Activated CD8-positive, alpha-beta memory T cell treated with anti-CD3 and anti-CD28 coated beads, Interleukin-2, amount 50 U/mL, for 24 hours (primary cell): ENCODE measurements around the gene MRM3.
"Not testable (repeated sequence)": the region's sequence is repeated elsewhere in the genome, so short reads cannot be mapped to it uniquely, and the experiment has no call there.

Source experiments
- DNase-seq: peaks from one replicate; pipeline ENCODE4 v3.0.0-alpha.2; 2020; ENCODE audit errors: extremely low read depth

MRM3 gene

GRCh38 chr17:796609-797008 lies 14.5 kb downstream of the MRM3 start:
- DNase-seq: no peak

GRCh38 chr17:797236-797840 lies 15.2 kb downstream of the MRM3 start:
- DNase-seq: no peak

DNA sequence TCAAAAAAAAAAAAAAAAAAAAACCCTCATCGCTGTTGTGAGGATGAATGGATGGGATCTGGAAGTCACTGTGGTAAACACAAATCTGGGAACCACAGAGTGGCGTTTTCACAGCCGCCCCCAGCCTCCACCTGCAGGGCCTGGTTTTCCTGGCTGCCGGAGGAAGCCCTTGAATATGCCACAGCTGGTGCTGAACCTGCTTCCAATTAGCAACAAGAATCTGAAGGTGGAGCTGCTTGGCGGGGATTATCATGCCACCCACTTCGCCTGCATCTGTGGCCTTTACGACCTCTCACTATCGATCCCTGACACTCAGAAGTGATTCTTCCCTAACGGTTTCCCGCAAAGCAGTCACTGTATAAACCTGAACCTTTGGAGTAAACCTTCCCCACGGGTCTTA lies 16.1 kb downstream of the MRM3 start:
- no peak for DNase-seq

DNA sequence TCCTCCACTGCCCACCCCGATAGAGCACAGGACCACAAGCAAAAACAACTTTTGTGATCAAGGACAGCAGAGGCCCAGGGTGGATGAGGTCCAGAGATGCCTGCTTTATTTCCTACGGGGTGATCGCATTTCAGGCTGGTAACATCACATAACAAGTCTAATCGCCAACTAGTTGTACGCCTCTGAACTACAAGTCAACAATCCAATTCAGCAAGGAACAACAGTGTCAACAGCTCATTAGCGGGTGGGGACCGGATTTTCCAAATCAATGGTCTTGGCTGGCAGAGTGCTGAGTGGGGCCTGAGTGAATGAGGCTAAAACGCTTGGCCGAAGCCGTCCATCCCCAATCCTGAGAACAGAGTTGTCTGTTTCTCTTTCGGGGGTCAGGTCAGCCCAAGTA lies 17.1 kb downstream of the MRM3 start:
- no peak for DNase-seq

DNA sequence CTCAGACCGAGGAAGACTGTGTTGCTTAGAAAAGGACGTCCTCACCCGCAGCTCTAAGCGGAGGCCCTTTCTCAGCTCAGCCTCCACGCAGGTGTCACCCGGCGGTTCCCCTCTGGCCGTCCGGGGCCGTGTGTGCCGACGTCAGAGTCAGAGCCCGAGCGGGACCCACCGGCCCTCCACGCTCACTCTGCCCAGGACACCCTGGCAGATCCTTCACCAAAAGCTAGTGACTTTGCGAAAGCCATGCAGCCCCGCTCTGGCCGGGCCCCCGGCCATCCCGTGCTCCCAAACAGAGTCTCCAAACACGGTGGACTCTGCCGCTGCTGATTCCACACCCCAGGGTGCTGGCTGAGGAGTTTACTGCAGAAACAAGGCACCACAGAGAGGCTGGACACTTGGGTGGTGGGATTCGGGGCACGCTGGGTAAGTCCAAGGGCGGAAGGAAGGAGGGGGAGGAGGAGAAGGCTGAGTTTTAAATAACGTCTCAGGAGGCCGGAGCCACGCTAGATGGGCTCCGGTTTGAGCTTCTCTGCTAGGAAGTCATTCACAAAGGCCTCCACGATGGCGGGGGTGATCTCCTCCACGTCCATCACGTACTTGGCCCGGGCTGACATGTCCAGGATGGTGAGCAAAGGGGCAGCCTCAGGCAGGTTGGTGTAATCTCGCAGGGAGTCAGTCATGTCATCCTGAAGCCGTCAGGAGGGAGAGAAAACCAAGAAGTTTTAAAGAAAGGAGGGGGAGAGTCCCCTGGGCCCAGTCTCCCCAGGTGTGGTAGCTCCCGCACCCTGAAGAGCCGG lies 18.5 kb downstream of the MRM3 start:
- no peak for DNase-seq

GRCh38 chr17:801660-802059 lies 19.5 kb downstream of the MRM3 start:
- DNase-seq: no peak

GRCh38 chr17:802481-802880 lies 20.3 kb downstream of the MRM3 start:
- DNase-seq: no peak

GRCh38 chr17:802901-803881 lies 21.0 kb downstream of the MRM3 start:
- DNase-seq: no peak

DNA sequence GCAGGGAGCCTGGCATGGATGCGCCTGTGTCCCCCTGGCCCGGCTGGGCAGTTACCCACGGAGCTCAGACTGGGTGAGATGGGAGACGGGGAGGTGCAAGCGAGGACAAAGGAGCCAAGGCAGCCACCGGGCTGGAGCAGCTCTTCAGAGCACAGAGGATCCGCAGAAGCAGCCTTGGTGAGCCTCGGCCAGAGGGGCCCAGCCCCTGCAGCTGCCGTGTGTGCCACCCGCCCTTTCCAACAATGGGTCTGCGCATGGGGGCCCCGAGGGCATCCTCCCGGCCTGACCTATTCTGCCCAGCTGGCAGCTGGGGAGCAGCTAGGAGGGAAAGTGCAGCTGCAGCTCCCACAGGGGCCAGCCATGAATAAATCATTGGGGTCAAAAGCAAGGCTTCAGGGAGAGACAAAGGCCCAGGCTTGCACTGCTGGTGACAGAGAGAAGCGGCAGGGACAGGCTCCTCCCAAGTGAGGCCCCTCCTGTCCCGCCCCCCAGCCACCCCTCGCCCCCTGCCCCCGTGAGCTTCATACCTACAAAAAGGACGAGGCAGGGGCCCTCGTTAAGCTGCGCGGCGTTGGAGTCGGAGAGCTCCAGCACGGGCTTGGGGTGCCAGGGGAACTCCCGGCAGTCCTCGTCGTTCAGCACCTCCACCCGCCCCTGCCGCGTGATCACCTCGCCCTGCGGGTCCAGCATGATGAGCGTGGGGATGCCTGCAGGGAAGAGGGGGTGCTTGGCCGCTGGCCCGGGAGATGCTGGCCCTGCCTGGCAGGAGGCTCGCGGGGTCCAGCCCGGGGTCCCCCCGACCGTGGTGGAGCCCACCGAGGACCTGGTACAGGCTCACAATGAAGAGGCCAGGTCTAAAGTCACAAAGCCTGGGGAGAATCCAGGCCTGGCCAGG lies 22.6 kb downstream of the MRM3 start:
- DNase-seq: no peak

- DNase-seq: not testable (repeated sequence)
Observed at GRCh38 chr17:805886-806285, 23.7 kb downstream of the MRM3 start.

DNA sequence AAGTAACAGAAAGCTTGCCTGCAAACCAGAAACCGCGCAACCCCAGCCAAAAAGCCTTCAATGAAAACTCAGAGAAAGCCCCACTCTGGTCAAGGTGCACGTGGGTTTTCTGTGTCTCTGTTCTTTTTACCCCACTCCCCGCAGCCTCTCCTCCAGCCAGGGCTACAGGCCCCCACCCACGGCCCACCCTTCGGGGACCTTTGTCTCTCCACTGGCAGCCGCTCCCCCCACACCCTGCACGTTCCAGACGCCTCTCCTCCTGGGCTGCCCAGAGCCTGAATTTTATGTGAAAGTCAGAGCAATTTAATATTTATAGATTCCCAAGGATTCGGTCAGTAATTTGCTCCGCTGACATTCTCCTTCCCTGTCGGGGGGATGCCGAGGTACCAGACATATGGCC lies 24.2 kb downstream of the MRM3 start:
- DNase-seq: no peak

DNA sequence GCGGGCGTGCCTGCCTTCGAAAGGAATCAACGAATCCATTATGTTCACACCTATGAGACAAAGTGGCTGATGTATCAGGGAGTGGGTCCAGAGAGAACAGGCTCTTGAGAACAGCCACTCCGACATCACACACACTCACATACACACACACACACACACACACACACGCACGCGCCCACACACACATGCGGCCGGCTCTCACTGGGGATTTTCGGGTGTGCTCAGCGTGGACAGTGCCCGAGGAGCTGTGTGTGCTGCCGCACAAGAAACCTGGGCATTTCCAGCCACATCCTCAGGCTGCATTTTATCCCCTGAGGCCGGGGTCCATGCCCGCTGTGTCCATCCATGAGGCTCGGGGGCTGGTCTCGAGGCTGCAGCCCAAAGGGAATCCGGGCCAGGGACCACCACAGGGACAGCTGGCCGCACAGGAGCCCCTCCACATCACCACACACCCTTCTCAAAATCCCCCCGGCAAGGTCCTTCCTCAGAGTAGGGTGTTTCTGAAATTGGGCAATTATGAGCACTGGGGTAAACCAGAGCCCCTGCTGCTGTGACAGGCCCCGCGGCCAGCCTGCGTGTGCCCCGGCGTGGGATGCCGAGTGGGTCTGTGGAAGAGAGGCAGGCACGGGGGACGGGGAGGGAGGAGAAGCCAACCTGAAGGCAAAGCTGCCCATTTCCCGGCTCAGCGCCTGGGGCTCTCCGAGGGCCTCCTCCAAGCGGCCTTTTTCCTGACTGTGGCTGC lies 24.8 kb downstream of the MRM3 start:
- DNase-seq: no peak

GRCh38 chr17:807523-808294 lies 25.6 kb downstream of the MRM3 start:
- DNase-seq: no peak

GRCh38 chr17:811051-811784 lies 29.1 kb downstream of the MRM3 start:
- no peak for DNase-seq

- no peak for DNase-seq
Observed at GRCh38 chr17:812638-813204, 30.6 kb downstream of the MRM3 start.

- DNase-seq: no peak
Observed at GRCh38 chr17:814371-814770, 32.2 kb downstream of the MRM3 start.

DNA sequence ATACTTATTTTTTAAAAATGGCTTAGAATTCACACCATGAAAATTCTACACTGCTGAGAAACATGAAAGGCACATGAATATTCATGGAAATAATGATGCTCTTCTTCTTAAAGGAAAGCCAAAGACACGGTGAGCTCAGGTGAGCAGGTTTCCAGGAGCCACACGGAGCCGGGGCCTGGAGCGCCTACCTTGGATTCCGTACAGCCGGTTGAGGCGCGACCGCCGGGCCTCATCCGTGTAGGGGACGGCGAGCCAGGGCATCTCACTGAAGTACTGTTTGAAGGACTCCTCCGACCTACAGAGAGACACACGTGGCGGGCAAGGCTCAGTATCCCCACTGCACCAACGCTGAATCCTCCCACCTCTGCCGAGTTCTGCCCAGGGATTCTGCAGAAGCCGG lies 37.1 kb downstream of the MRM3 start:
- DNase-seq: no peak

- no peak for DNase-seq
Observed at GRCh38 chr17:823501-823902, 41.3 kb downstream of the MRM3 start.

DNA sequence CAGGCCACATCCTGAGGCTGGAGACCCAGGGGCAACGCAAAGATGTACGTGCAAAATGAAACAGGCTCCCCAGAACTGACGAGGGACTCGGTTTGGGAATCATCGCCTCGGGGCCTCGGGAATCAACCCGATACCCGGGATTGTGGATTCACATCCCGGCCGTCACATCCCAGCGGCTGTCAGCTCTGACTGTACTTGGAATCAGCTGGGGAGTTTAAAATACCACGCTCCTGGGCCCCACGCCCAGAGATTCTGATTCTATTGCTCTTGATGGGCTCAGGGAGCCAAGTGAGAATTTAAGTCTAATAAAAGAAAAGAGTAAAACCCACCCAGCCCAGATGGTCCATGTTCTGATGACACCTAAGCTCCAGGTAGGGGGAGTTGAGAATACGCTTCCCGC lies 42.2 kb downstream of the MRM3 start:
- DNase-seq: no peak
